K562 (cell line): Measurements from ENCODE around the gene GP1BA. TPM values are rescaled to one million over a fixed set of nuclear protein-coding genes. Genes with fewer than 3 reads are reported as not detected.
A peak's percentile ranks its signal among the peaks of the same experiment; 100 is the strongest.

ENCODE experiments used
- ATAC-seq: fragments of 200-7000 bp; cut with Tn5 transposase; 3 replicates; pipeline ENCODE4 v1.9.1; 2020; ENCODE audit warnings: moderate library complexity
- BruUV-seq: library from RNA; stranded (reverse); fragments of 400-500 nt; replicated peaks from 2 replicates; lab custom pipeline; 2021; lab: Mats Ljungman, UMichigan
- CTCF ChIA-PET: fragments of 300-600 bp; formaldehyde crosslinking; extraction: SDS; loops from one replicate; lab custom pipeline; 2021; ENCODE audit warnings: low intra/inter-chr PET ratio; lab: Yijun Ruan, JAX
- POLR2A ChIA-PET: fragments of 300-600, 350-650 bp; sonication (Branson Sonifier 250); formaldehyde crosslinking; extraction: SDS; loops from one replicate; lab custom pipeline; 2021; ENCODE audit warnings: antibody characterized with exemption, inconsistent platforms; lab: Yijun Ruan, JAX
- DNase-seq, 4 experiments: peaks; one replicate each; pipeline versions ENCODE4 v3.0.0 to v3.0.0-alpha.2; 2011 to 2018; ENCODE audit warnings: low spot score in 3 of 4, mixed read lengths in 3 of 4; ENCODE audit errors: extremely low read depth in 1 of 4
- FAIRE-seq: peaks from 2 replicates; lab custom pipeline; 2011; peaks lifted over from hg19 to GRCh38; lab: Jason Lieb, UNC
- H2AFZ ChIP-seq: 2 replicates; pipeline ENCODE4 v1.6.0; 2011; ENCODE audit warnings: low read depth, low read length, control low read depth, inconsistent platforms
- H3K27ac ChIP-seq: fragments of 200-600 bp; 3 replicates; pipeline ENCODE4 v1.8.0; 2011; ENCODE audit warnings: low read depth, mild to moderate bottlenecking, control low read depth, inconsistent platforms, low read length, moderate library complexity, mixed read lengths; ENCODE audit errors: extremely low read depth
- H3K27me3 ChIP-seq, 2 experiments: fragments of 300-600 bp in 1 of 2; 2 replicates in 1 of 2; 3 replicates in 1 of 2; pipeline versions ENCODE4 v1.6.0 to v1.8.0; 2011; ENCODE audit warnings: inconsistent platforms in 2 of 2, low read length in 2 of 2, mild to moderate bottlenecking in 1 of 2, mixed read lengths in 1 of 2, moderate library complexity in 1 of 2; ENCODE audit not compliant: control insufficient read depth in 2 of 2, insufficient read depth in 2 of 2
- H3K36me3 ChIP-seq: fragments of 300-600 bp; 3 replicates; pipeline ENCODE4 v1.8.0; 2011; ENCODE audit warnings: mild to moderate bottlenecking, low read length, inconsistent platforms; ENCODE audit not compliant: control insufficient read depth, insufficient read depth
- H3K4me1 ChIP-seq, 2 experiments: fragments of 200-600 bp in 1 of 2; replicated peaks in 1 of 2; 2 replicates in 1 of 2; 3 replicates in 1 of 2; pipeline versions ENCODE4 v1.5.1 to v1.8.0; 2011; ENCODE audit warnings: inconsistent platforms in 2 of 2, low read length in 2 of 2, mild to moderate bottlenecking in 1 of 2, mixed read lengths in 1 of 2, moderate library complexity in 1 of 2; ENCODE audit not compliant: control insufficient read depth in 2 of 2, insufficient read depth in 2 of 2
- H3K4me2 ChIP-seq: 2 replicates; pipeline ENCODE4 v1.6.1; 2011; ENCODE audit warnings: low read length, control low read depth, inconsistent platforms, mixed read lengths; ENCODE audit not compliant: insufficient read depth
- H3K4me3 ChIP-seq: fragments of 200-600 bp; sonication (generic), shearing (Covaris generic); 2 replicates; pipeline ENCODE4 v1.5.1; 2016; ENCODE audit warnings: control low read depth, inconsistent platforms
- H3K79me2 ChIP-seq: fragments of 200-600 bp; 3 replicates; pipeline ENCODE4 v1.8.0; 2011; ENCODE audit warnings: low read length, inconsistent platforms; ENCODE audit not compliant: control insufficient read depth, insufficient read depth
- H3K9ac ChIP-seq, 2 experiments: 2 replicates each; pipeline versions ENCODE4 v1.6.0 to v1.6.1; 2011; ENCODE audit warnings: low read depth in 2 of 2, low read length in 2 of 2, control low read depth in 1 of 2, inconsistent platforms in 1 of 2, mild to moderate bottlenecking in 1 of 2, mixed read lengths in 1 of 2; ENCODE audit not compliant: insufficient read depth in 1 of 2
- H3K9me1 ChIP-seq: one replicate; pipeline ENCODE4 v1.6.0; 2011; ENCODE audit warnings: inconsistent platforms, mild to moderate bottlenecking, low read length, moderate library complexity; ENCODE audit not compliant: control insufficient read depth, insufficient read depth
- H3K9me3 ChIP-seq: replicated peaks from 2 replicates; pipeline ENCODE4 v1.5.1; 2011; ENCODE audit warnings: low read depth, low read length, inconsistent platforms; ENCODE audit not compliant: control insufficient read depth, insufficient read depth
- H4K20me1 ChIP-seq: replicated peaks from 2 replicates; pipeline ENCODE4 v1.6.1; 2011; ENCODE audit warnings: low read length, inconsistent platforms, mixed read lengths; ENCODE audit not compliant: control insufficient read depth, insufficient read depth
- BCOR ChIP-seq: fragments of 450-650 bp; IDR thresholded peaks from 2 replicates; pipeline ENCODE4 v1.6.1; 2016
- CBFA2T3 ChIP-seq: fragments of 450-650 bp; IDR thresholded peaks from 2 replicates; pipeline ENCODE4 v1.6.1; 2017
- FIP1L1 ChIP-seq: fragments of 200-400 bp; formaldehyde crosslinking; IDR thresholded peaks from 2 replicates; pipeline ENCODE4 v1.6.1; 2018; ENCODE audit warnings: mild to moderate bottlenecking, low read depth, low read length; ENCODE audit not compliant: poor library complexity, severe bottlenecking
- KDM1A ChIP-seq, 2 experiments: fragments of 450-650 bp; IDR thresholded peaks; 2 replicates each; pipeline ENCODE4 v1.6.1; 2016; ENCODE audit warnings: mild to moderate bottlenecking in 2 of 2
- POLR2AphosphoS5 ChIP-seq: IDR thresholded peaks from 2 replicates; pipeline ENCODE4 v1.6.1; 2011; ENCODE audit warnings: mild to moderate bottlenecking, low read depth, low read length, moderate library complexity; ENCODE audit not compliant: control insufficient read depth, insufficient read depth
- RBM25 ChIP-seq: fragments of 200-400 bp; formaldehyde crosslinking; IDR thresholded peaks from 2 replicates; pipeline ENCODE4 v1.6.1; 2018; ENCODE audit warnings: low read length, low read depth, moderate library complexity; ENCODE audit not compliant: severe bottlenecking
- SLC30A9 ChIP-seq: fragments of 250-450 bp; sonication (Bioruptor Pico); IDR thresholded peaks from 2 replicates; pipeline ENCODE4 v1.8.0; 2022; ENCODE audit warnings: mild to moderate bottlenecking, moderate library complexity
- SP1 ChIP-seq: sonication (generic); formaldehyde crosslinking; IDR thresholded peaks from 2 replicates; pipeline ENCODE4 v1.8.1; 2022; ENCODE audit warnings: mild to moderate bottlenecking, missing genetic modification reagents
- WGBS: fragments of 100-300 bp; shearing (Covaris generic); methylation state at CpG from one replicate; pipeline ENCODE4 v1.1.6; 2016; ENCODE audit warnings: low coverage, mixed read lengths; ENCODE audit not compliant: insufficient coverage; ENCODE audit errors: missing lambda C conversion rate; 5-methylcytosine and 5-hydroxymethylcytosine counted together
- in situ Hi-C: fragments of 300-500 bp; cut with MboI; formaldehyde crosslinking; loops from 4 replicates; pipeline ENCODE4 v1.15.0; 2018; ENCODE audit warnings: inconsistent platforms, mixed read lengths
- intact Hi-C: fragments of 100-400 bp; cut with micrococcal nuclease; formaldehyde crosslinking; loops from 2 replicates; pipeline ENCODE4 v1.14.2; 2022
- polyA plus RNA-seq, 8 experiments: library from polyadenylated mRNA; depleted of rRNA in 4 of 8; stranded (reverse) in 5 of 8; unstranded in 3 of 8; fragments of >200 nt; fragmentation: Nextera tagmentation in 2 of 8; fragmentation: Illumina TruSeq in 1 of 8; extraction: Ambion mirVana in 2 of 8; extraction: Trizol in 1 of 8; gene quantifications; 2 replicates each; pipeline versions ENCODE4 v1.2.1 to v1.2.3, GENCODE V29; 2011 to 2014; ENCODE audit warnings: inconsistent platforms in 1 of 8, missing spikeins in 1 of 8
- total RNA-seq, 7 experiments: library from RNA; depleted of rRNA in 6 of 7; stranded (reverse); fragments of >200 nt in 6 of 7; fragmentation: Illumina TruSeq in 2 of 7; extraction: Trizol in 2 of 7; gene quantifications; 2 replicates each; pipeline versions ENCODE4 v1.2.1 to v1.2.3, GENCODE V29; 2011 to 2021; ENCODE audit warnings: low replicate concordance in 1 of 7
- TF ChIP-seq, protein P1 (sequence below): fragments of 450-650 bp; IDR thresholded peaks from 2 replicates; pipeline ENCODE4 v1.6.1; 2018; ENCODE audit not compliant: partially characterized antibody
- TF ChIP-seq, protein P2 (sequence below): fragments of 450-650 bp; IDR thresholded peaks from 2 replicates; pipeline ENCODE4 v1.6.1; 2017; ENCODE audit warnings: antibody characterized with exemption, mild to moderate bottlenecking

The GP1BA gene
- total and polyA plus RNA-seq, 9 of the 15 experiments (the other 6 are each of a cell fraction or from before 2014, with no cell fraction given): 0.01 TPM; not detected in 8

- Histone ChIP-seq H3K9me3 (no peaks in the 10 kb centered on the region), H3K9me1 (no peaks in the 10 kb centered on the region), H3K27me3 (no peaks in the 10 kb centered on the region), H3K4me2 (peak overlapping the region; percentile 7), H3K9ac (peak overlapping the region; percentile 29 to 39; a peak in 1 of 4 replicates), H3K4me1 (peaks cover 7 to 15% of the 10 kb centered on the region in 2 experiments; a peak in 4 of 5 replicates), H4K20me1 (no peaks in the 10 kb centered on the region), H2AFZ (peak overlapping the region; percentile 60), H3K79me2 (peaks cover 2% of the 10 kb centered on the region), H3K36me3 (peaks cover 4% of the 10 kb centered on the region; the same call in 1 of the 3 replicates), H3K27ac (peak overlapping the region; percentile 53; the same call in 2 of the 3 replicates), H3K4me3 (no peak overlapping the region)
- ATAC-seq: peak; percentile 81
- CTCF ChIA-PET: no interaction called here
- intact Hi-C loops (loop anchor here (10.0 kb wide), 1 partner anchor 56 kb away; the partner anchor contains the start of gene CHRNE), in situ Hi-C loops (no loop called here)
- POLR2A ChIA-PET: interaction anchor here (0.7 to 1.2 kb wide), 3 partner anchors 9 to 19 kb away, joined by 3 to 7 read pairs (median 3); partner anchors contain the start of gene ENO3
- BruUV-seq: no TSS peak
- DNase-seq: peak in 2 of 4 experiments; percentile 41 to 67
- WGBS: 46% methylated on average over 5 of the region's 9 CpGs
- TF ChIP-seq RBM25: peak; percentile 14
- TF ChIP-seq, protein P1, sequence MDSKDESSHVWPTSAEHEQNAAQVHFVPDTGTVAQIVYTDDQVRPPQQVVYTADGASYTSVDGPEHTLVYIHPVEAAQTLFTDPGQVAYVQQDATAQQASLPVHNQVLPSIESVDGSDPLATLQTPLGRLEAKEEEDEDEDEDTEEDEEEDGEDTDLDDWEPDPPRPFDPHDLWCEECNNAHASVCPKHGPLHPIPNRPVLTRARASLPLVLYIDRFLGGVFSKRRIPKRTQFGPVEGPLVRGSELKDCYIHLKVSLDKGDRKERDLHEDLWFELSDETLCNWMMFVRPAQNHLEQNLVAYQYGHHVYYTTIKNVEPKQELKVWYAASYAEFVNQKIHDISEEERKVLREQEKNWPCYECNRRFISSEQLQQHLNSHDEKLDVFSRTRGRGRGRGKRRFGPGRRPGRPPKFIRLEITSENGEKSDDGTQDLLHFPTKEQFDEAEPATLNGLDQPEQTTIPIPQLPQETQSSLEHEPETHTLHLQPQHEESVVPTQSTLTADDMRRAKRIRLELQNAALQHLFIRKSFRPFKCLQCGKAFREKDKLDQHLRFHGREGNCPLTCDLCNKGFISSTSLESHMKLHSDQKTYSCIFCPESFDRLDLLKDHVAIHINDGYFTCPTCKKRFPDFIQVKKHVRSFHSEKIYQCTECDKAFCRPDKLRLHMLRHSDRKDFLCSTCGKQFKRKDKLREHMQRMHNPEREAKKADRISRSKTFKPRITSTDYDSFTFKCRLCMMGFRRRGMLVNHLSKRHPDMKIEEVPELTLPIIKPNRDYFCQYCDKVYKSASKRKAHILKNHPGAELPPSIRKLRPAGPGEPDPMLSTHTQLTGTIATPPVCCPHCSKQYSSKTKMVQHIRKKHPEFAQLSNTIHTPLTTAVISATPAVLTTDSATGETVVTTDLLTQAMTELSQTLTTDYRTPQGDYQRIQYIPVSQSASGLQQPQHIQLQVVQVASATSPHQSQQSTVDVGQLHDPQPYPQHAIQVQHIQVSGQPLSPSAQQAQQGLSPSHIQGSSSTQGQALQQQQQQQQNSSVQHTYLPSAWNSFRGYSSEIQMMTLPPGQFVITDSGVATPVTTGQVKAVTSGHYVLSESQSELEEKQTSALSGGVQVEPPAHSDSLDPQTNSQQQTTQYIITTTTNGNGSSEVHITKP: peak; percentile 52
- TF ChIP-seq SLC30A9: no peak
- TF ChIP-seq SP1 (CRISPR knock-in tag): 0 out of 2 replicates have a peak, but pooled peaks have one; percentile 35
- TF ChIP-seq CBFA2T3: no peak
- TF ChIP-seq, protein P2, sequence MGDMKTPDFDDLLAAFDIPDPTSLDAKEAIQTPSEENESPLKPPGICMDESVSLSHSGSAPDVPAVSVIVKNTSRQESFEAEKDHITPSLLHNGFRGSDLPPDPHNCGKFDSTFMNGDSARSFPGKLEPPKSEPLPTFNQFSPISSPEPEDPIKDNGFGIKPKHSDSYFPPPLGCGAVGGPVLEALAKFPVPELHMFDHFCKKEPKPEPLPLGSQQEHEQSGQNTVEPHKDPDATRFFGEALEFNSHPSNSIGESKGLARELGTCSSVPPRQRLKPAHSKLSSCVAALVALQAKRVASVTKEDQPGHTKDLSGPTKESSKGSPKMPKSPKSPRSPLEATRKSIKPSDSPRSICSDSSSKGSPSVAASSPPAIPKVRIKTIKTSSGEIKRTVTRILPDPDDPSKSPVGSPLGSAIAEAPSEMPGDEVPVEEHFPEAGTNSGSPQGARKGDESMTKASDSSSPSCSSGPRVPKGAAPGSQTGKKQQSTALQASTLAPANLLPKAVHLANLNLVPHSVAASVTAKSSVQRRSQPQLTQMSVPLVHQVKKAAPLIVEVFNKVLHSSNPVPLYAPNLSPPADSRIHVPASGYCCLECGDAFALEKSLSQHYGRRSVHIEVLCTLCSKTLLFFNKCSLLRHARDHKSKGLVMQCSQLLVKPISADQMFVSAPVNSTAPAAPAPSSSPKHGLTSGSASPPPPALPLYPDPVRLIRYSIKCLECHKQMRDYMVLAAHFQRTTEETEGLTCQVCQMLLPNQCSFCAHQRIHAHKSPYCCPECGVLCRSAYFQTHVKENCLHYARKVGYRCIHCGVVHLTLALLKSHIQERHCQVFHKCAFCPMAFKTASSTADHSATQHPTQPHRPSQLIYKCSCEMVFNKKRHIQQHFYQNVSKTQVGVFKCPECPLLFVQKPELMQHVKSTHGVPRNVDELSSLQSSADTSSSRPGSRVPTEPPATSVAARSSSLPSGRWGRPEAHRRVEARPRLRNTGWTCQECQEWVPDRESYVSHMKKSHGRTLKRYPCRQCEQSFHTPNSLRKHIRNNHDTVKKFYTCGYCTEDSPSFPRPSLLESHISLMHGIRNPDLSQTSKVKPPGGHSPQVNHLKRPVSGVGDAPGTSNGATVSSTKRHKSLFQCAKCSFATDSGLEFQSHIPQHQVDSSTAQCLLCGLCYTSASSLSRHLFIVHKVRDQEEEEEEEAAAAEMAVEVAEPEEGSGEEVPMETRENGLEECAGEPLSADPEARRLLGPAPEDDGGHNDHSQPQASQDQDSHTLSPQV: peak; percentile 33; the same call in 1 of the 2 replicates
- no peak for TF ChIP-seq FIP1L1
- TF ChIP-seq BCOR: peak; percentile 65
- TF ChIP-seq POLR2AphosphoS5: no peak
- 0 out of 4 replicates have a peak, but pooled peaks of 1 of the 2 experiments have one; percentile 12 for TF ChIP-seq KDM1A (IDR thresholded peaks at IDR 0.05)
- peak; percentile 75 for FAIRE-seq
These were observed 28.3 kb downstream of the GP1BA start for GRCh38 chr17:4960279-4960922.
